Peyer's patch (tissue), 4 donors: ENCODE data around the gene CFI. TPM values are rescaled to one million over a fixed set of nuclear protein-coding genes. Genes with fewer than 3 reads are reported as not detected.

ENCODE experiments used
- DNase-seq, 3 donors: peaks; one replicate each; pipeline ENCODE4 v3.0.0-alpha.2; 2017 to 2019
- H3K27ac ChIP-seq, 4 donors: fragments of 200-600 bp; sonication (generic); one replicate each; pipeline ENCODE4 v1.5.1; 2016 to 2019
- H3K27me3 ChIP-seq, 2 donors: fragments of 200-600 bp; sonication (generic); one replicate each; pipeline ENCODE4 v1.5.1; 2019
- H3K36me3 ChIP-seq, 3 donors: fragments of 200-600 bp; sonication (generic); one replicate each; pipeline ENCODE4 v1.5.1; 2016 to 2019
- H3K4me1 ChIP-seq, 4 donors: fragments of 200-600 bp; sonication (generic); one replicate each; pipeline ENCODE4 v1.5.1; 2016 to 2019
- H3K4me3 ChIP-seq, 4 donors: fragments of 200-600 bp; sonication (generic); 1 replicate in 3 of 4; 2 replicates in 1 of 4; pipeline ENCODE4 v1.5.1; 2016 to 2019; ENCODE audit warnings: mild to moderate bottlenecking in 1 of 4
- H3K9me3 ChIP-seq, 4 donors: fragments of 200-600 bp; sonication (generic); one replicate each; pipeline ENCODE4 v1.5.1; 2016 to 2019; ENCODE audit warnings: mild to moderate bottlenecking in 1 of 4
- POLR2A ChIP-seq, 2 donors: fragments of 450-650 bp; IDR thresholded peaks; one replicate each; pipeline ENCODE4 v1.5.1; 2017; ENCODE audit warnings: antibody characterized with exemption in 2 of 2, mild to moderate bottlenecking in 2 of 2, moderate library complexity in 2 of 2
- total RNA-seq, 4 donors: library from RNA; depleted of rRNA; stranded (reverse); fragments of >200 nt; gene quantifications; one replicate each; pipeline ENCODE4 v1.1.0, GENCODE V29; 2016
- TF ChIP-seq, protein P1 (sequence below), 6 experiments: fragments of 450-650 bp in 4 of 6; fragments of 200-600 bp in 2 of 6; sonication (generic) in 1 of 6; IDR thresholded peaks; one replicate each; pipeline ENCODE4 v1.5.1; 2017 to 2019; ENCODE audit warnings: antibody characterized with exemption in 6 of 6, mild to moderate bottlenecking in 3 of 6, moderate library complexity in 1 of 6

CFI gene
- total RNA-seq, 4 donors from 2014 or later = 7.0 to 20.5 (median 12.6) TPM

DNA sequence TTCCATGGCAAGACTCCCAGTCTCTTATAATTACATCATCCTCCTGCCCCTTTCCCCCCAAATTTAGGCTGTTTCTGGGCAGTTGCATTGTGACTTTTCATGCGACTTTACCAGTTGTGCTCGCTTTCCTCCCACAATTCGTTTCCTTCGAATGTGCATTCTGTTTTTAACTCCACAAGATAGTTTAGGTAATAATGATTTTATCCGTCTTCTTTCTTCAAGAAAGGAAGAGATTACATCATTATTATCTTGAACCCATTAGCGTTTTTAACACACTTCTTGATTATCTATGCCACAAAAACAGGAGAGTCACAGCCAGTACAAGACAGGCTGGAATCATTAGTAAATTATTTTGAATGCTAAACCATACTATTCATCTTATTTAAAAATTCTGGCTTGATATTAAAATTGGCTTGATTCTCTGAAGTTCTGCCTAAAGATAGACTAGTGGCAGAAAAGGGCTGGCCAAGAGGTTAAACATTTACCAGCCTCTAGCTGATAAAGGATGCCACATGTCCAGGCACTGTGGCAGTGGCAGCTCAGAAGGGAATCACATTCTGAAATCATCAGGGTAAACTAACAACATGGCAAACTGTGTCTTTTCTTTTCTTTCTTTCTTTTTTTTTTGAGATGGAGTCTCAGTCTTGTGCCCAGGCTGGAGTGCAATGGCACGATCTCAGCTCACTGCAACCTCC lies 52.3 kb downstream of the CFI start:
- DNase-seq = no peak
- TF ChIP-seq POLR2A (IDR thresholded peaks at IDR 0.05) = no peak
- TF ChIP-seq, protein P1, sequence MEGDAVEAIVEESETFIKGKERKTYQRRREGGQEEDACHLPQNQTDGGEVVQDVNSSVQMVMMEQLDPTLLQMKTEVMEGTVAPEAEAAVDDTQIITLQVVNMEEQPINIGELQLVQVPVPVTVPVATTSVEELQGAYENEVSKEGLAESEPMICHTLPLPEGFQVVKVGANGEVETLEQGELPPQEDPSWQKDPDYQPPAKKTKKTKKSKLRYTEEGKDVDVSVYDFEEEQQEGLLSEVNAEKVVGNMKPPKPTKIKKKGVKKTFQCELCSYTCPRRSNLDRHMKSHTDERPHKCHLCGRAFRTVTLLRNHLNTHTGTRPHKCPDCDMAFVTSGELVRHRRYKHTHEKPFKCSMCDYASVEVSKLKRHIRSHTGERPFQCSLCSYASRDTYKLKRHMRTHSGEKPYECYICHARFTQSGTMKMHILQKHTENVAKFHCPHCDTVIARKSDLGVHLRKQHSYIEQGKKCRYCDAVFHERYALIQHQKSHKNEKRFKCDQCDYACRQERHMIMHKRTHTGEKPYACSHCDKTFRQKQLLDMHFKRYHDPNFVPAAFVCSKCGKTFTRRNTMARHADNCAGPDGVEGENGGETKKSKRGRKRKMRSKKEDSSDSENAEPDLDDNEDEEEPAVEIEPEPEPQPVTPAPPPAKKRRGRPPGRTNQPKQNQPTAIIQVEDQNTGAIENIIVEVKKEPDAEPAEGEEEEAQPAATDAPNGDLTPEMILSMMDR (IDR thresholded peaks at IDR 0.05) = no peak

DNA sequence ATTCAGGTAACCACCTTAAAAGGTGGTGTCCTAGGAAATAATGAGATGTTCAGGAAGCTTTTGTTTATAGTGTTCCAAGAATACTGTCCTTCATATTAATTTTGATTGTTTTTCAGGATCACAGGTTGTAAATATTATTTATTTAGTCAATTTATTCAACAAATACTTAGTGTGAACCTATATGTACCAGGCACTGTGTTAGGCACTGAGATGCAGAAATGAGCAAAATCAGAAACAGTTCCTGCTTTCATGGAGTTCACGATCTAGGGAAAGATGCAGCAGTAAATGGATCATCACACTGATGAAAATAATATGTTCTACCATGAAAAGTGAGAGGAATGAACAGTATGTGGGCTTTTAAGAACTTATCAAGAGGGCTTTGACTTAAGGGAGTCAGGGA lies 53.7 kb downstream of the CFI start:
- Histone ChIP-seq H3K9me3 (no peaks in the 10 kb centered on the region), H3K4me3 (no peak overlapping the region), H3K27me3 (no peaks in the 10 kb centered on the region), H3K36me3 (no peaks in the 10 kb centered on the region), H3K27ac (no peak overlapping the region), H3K4me1 (no peaks in the 10 kb centered on the region)
- TF ChIP-seq, protein P1 (IDR thresholded peaks at IDR 0.05) = no peak
- TF ChIP-seq POLR2A (IDR thresholded peaks at IDR 0.05) = no peak
- DNase-seq = no peak

More for the DNA sequence above, 52.3 kb downstream of the CFI start:
- Histone ChIP-seq H3K36me3 (no peaks in the 10 kb centered on the region), H3K27ac (no peak overlapping the region), H3K9me3 (no peaks in the 10 kb centered on the region), H3K4me1 (no peaks in the 10 kb centered on the region), H3K27me3 (no peaks in the 10 kb centered on the region), H3K4me3 (no peak overlapping the region)

DNA sequence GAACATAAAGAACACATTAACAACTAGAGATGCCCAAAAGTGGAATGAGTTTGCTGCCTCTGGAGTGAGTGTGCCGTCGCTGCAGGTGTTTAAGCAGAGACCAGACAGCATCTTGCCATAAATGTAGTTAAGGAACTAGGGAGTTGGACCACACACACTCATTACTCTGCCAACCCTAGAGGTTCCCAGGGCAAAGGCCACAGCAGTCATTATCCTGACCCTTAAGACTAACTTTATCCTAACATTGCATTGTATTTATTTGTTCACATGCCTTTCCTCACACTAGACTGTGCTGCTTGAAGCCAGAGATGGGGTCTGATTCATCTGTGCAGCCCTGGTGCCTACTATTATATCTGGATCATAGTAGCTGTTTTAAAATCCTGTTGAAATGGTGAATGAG lies 55.1 kb downstream of the CFI start:
- Histone ChIP-seq H3K4me1 (no peaks in the 10 kb centered on the region), H3K27ac (no peak overlapping the region), H3K4me3 (no peak overlapping the region), H3K27me3 (no peaks in the 10 kb centered on the region), H3K9me3 (no peaks in the 10 kb centered on the region), H3K36me3 (no peaks in the 10 kb centered on the region)
- TF ChIP-seq POLR2A (IDR thresholded peaks at IDR 0.05) = no peak
- TF ChIP-seq, protein P1 (IDR thresholded peaks at IDR 0.05) = no peak
- DNase-seq = no peak

DNA sequence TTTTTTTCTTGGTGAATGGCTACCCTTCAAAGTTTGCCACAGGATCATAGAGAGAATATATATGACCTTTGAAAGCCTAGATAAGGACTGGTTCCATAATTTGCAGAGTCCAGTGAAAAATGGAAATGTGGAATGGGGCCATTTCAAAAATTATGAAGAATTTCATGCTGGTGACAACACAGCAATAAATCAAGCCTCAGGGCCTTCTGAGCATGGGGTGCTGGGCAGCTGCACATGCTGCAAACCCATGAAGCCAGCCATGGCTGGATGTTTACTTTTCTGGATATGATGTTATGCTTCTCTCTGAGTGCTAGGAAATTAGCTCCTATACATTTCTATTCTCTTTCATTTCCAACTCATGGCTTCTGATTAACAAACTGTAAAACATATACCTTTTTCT lies 56.0 kb downstream of the CFI start:
- H3K4me3 ChIP-seq = no peak overlapping the region
- no peaks in the 10 kb centered on the region for H3K9me3 ChIP-seq
- no peak for DNase-seq
- no peak for TF ChIP-seq POLR2A (IDR thresholded peaks at IDR 0.05)
- TF ChIP-seq, protein P1 (IDR thresholded peaks at IDR 0.05) = no peak
- H3K27me3 ChIP-seq = no peaks in the 10 kb centered on the region
- H3K27ac ChIP-seq = no peak overlapping the region
- H3K4me1 ChIP-seq = no peaks in the 10 kb centered on the region
- no peaks in the 10 kb centered on the region for H3K36me3 ChIP-seq

DNA sequence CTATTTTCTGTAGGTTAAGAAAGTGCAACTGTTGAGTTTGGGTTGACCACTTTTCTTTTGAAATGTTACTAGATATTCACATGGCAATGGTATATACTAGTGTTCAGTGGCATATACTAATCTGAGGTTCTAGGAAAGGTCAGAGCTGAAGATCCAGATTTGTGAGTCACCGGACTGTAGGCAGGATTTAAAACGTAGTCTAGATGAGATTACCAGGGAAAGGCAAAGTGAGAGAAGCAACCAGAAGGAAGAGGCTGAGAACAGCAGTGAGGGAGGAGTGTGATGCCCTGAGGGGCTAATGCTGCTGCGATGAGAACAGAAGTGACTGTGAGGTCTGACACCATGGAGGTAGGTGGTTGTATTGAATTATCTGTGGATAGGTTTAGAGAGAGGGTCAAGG lies 62.3 kb downstream of the CFI start:
- Histone ChIP-seq H3K27me3 (no peaks in the 10 kb centered on the region), H3K9me3 (no peaks in the 10 kb centered on the region), H3K36me3 (no peaks in the 10 kb centered on the region), H3K27ac (no peak overlapping the region), H3K4me3 (no peak overlapping the region), H3K4me1 (no peaks in the 10 kb centered on the region)
- TF ChIP-seq, protein P1 (IDR thresholded peaks at IDR 0.05) = no peak
- TF ChIP-seq POLR2A (IDR thresholded peaks at IDR 0.05) = no peak
- DNase-seq = no peak
